ENCODE measurements around the gene SH3BGR. TPM values are rescaled to one million over a fixed set of nuclear protein-coding genes. Genes with fewer than 3 reads are reported as not detected.

SH3BGR gene
- total and polyA plus RNA-seq, 10 of the 15 experiments (the other 5 are each of a cell fraction or from before 2014, with no cell fraction given) = 0.45 to 3.5 (median 1.7) TPM

DNA sequence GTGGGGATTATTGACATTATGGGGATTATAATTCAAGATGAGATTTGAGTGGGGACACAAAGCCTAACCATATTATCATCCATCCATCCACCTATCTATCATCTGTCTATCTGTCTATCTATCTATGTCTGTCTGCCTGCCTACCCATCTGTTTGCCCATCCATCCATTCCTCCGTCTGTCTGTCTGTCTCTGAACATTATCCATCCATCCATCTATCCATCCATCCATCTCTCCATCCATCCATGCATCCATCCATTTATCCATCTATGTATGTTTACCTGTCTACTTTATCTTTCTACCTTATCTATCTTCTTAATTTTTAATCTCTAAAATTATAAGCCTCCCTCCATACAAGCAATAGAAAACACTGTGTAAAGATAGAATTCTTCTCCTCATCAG lies 47.4 kb downstream of the SH3BGR start:
- in situ Hi-C loops (cut with MboI) = no loop called here
- no peak overlapping the region for H3K9ac ChIP-seq (ENCODE audit: control insufficient read depth, insufficient read depth, low read length)

More for the DNA sequence above, 47.4 kb downstream of the SH3BGR start:
- ChIA-PET CTCF (interaction anchor here (1.4 kb wide), 1 partner anchor 19 kb away, joined by 3 read pairs; no protein-coding TSS in a partner anchor), RAD21 (ENCODE audit: unreplicated experiment) (no interaction called here), POLR2A (no interaction called here), SMC1A (ENCODE audit: uncharacterized antibody, unreplicated experiment) (no interaction called here)
- no peaks in the 10 kb centered on the region for H4K20me1 ChIP-seq (ENCODE audit: control insufficient read depth, insufficient read depth)
- WGBS (ENCODE audit: insufficient coverage, insufficient replicate concordance, low lambda C conversion rate, missing lambda C conversion rate) = 73% methylated on average over 1 of the region's 1 CpG
- H3K4me2 ChIP-seq (ENCODE audit: control insufficient read depth, insufficient read depth) = no peak overlapping the region
- no peaks in the 10 kb centered on the region for H3K27me3 ChIP-seq (replicated peaks in 1 of 2; ENCODE audit: control insufficient read depth in 2 of 2, insufficient read depth in 2 of 2, low read length in 1 of 2)
- H3K36me3 ChIP-seq (ENCODE audit: control insufficient read depth in 2 of 2, insufficient read depth in 2 of 2, low read length in 1 of 2) = no peaks in the 10 kb centered on the region
- ATAC-seq = no peak
- no peak for TF ChIP-seq POLR2AphosphoS2 (IDR thresholded peaks at IDR 0.05; ENCODE audit: low read depth, low read length)
- TF ChIP-seq TCF12 (IDR thresholded peaks at IDR 0.05; ENCODE audit: low read depth, low read length) = no peak
- TF ChIP-seq, protein P1, sequence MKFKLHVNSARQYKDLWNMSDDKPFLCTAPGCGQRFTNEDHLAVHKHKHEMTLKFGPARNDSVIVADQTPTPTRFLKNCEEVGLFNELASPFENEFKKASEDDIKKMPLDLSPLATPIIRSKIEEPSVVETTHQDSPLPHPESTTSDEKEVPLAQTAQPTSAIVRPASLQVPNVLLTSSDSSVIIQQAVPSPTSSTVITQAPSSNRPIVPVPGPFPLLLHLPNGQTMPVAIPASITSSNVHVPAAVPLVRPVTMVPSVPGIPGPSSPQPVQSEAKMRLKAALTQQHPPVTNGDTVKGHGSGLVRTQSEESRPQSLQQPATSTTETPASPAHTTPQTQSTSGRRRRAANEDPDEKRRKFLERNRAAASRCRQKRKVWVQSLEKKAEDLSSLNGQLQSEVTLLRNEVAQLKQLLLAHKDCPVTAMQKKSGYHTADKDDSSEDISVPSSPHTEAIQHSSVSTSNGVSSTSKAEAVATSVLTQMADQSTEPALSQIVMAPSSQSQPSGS (IDR thresholded peaks at IDR 0.05; ENCODE audit: low read length) = no peak
- TF ChIP-seq PAX5 (IDR thresholded peaks at IDR 0.05; ENCODE audit: borderline replicate concordance, low read depth, low read length) = no peak
- TF ChIP-seq RBBP5 (conservative IDR thresholded peaks at IDR 0.05) = no peak
- TF ChIP-seq, protein P2, sequence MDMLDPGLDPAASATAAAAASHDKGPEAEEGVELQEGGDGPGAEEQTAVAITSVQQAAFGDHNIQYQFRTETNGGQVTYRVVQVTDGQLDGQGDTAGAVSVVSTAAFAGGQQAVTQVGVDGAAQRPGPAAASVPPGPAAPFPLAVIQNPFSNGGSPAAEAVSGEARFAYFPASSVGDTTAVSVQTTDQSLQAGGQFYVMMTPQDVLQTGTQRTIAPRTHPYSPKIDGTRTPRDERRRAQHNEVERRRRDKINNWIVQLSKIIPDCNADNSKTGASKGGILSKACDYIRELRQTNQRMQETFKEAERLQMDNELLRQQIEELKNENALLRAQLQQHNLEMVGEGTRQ (IDR thresholded peaks at IDR 0.05; ENCODE audit: borderline replicate concordance, low read depth, low read length) = no peak
- TF ChIP-seq, protein P3, sequence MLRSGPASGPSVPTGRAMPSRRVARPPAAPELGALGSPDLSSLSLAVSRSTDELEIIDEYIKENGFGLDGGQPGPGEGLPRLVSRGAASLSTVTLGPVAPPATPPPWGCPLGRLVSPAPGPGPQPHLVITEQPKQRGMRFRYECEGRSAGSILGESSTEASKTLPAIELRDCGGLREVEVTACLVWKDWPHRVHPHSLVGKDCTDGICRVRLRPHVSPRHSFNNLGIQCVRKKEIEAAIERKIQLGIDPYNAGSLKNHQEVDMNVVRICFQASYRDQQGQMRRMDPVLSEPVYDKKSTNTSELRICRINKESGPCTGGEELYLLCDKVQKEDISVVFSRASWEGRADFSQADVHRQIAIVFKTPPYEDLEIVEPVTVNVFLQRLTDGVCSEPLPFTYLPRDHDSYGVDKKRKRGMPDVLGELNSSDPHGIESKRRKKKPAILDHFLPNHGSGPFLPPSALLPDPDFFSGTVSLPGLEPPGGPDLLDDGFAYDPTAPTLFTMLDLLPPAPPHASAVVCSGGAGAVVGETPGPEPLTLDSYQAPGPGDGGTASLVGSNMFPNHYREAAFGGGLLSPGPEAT (IDR thresholded peaks at IDR 0.05; ENCODE audit: low read depth) = no peak
- TF ChIP-seq ZNF622 (IDR thresholded peaks at IDR 0.05) = no peak
- TF ChIP-seq NR2F1 (conservative IDR thresholded peaks at IDR 0.05) = no peak
- TF ChIP-seq KLF5 (IDR thresholded peaks at IDR 0.05; ENCODE audit: partially characterized antibody) = no peak
- TF ChIP-seq HCFC1 (IDR thresholded peaks at IDR 0.05; ENCODE audit: low read length) = no peak
- no peak for TF ChIP-seq EP300 (IDR thresholded peaks at IDR 0.05; ENCODE audit: borderline replicate concordance in 1 of 2, control insufficient read depth in 1 of 2, low read depth in 2 of 2, low read length in 2 of 2)
- no peak for TF ChIP-seq NBN (IDR thresholded peaks at IDR 0.05)
- TF ChIP-seq, protein P4, sequence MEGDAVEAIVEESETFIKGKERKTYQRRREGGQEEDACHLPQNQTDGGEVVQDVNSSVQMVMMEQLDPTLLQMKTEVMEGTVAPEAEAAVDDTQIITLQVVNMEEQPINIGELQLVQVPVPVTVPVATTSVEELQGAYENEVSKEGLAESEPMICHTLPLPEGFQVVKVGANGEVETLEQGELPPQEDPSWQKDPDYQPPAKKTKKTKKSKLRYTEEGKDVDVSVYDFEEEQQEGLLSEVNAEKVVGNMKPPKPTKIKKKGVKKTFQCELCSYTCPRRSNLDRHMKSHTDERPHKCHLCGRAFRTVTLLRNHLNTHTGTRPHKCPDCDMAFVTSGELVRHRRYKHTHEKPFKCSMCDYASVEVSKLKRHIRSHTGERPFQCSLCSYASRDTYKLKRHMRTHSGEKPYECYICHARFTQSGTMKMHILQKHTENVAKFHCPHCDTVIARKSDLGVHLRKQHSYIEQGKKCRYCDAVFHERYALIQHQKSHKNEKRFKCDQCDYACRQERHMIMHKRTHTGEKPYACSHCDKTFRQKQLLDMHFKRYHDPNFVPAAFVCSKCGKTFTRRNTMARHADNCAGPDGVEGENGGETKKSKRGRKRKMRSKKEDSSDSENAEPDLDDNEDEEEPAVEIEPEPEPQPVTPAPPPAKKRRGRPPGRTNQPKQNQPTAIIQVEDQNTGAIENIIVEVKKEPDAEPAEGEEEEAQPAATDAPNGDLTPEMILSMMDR (IDR thresholded peaks at IDR 0.05 in 2 of 3, conservative IDR thresholded peaks at IDR 0.05 in 1 of 3; ENCODE audit: control insufficient read depth in 2 of 3, extremely low read depth in 1 of 3, insufficient read depth in 1 of 3, low read depth in 3 of 3, low read length in 3 of 3) = no peak
- no peak for TF ChIP-seq NFXL1 (IDR thresholded peaks at IDR 0.05; ENCODE audit: borderline replicate concordance)
- no peak for TF ChIP-seq CREB1 (IDR thresholded peaks at IDR 0.05; ENCODE audit: low read depth)
- no peak for TF ChIP-seq YY1 (IDR thresholded peaks at IDR 0.05; ENCODE audit: low read depth, low read length)
- H2AFZ ChIP-seq (ENCODE audit: control insufficient read depth, low read depth, low read length) = no peak overlapping the region
- no peaks in the 10 kb centered on the region for H3K79me2 ChIP-seq (ENCODE audit: control insufficient read depth, insufficient read depth, low read length)
- intact Hi-C loops (cut with micrococcal nuclease; ENCODE audit: unreplicated experiment) = no loop called here
- no peak for DNase-seq (ENCODE audit: low read depth, low spot score)
- no peak overlapping the region for H3K27ac ChIP-seq (ENCODE audit: control insufficient read depth, insufficient read depth)
- H3K4me3 ChIP-seq = no peak overlapping the region
- no peak for FAIRE-seq
- no peaks in the 10 kb centered on the region for H3K4me1 ChIP-seq (ENCODE audit: control insufficient read depth, insufficient read depth, low read length)
- BruUV-seq (replicated peaks) = no TSS peak
- H3K9me3 ChIP-seq (replicated peaks; ENCODE audit: control insufficient read depth, insufficient read depth, low read length) = no peaks in the 10 kb centered on the region
